Smooth muscle cell (in vitro differentiated cells): ENCODE results near the gene CCRL2. TPM values are rescaled to one million over a fixed set of nuclear protein-coding genes. Genes with fewer than 3 reads are reported as not detected.

Experiments used
- DNase-seq: peaks from one replicate; lab custom pipeline; 2025; ENCODE audit not compliant: unreplicated experiment; lab: John Stamatoyannopoulos, UW
- H2AFZ ChIP-seq: fragments of 200-600 bp; sonication (generic); 2 replicates; pipeline ENCODE4 v1.6.0; 2016; ENCODE audit warnings: antibody characterized with exemption, low read depth, mild to moderate bottlenecking
- H3F3A ChIP-seq: fragments of 200-600 bp; sonication (generic); 2 replicates; pipeline ENCODE4 v1.6.0; 2017; ENCODE audit warnings: antibody characterized with exemption, low read depth
- H3K27ac ChIP-seq: fragments of 200-600 bp; sonication (generic); 2 replicates; pipeline ENCODE4 v1.5.1; 2016; ENCODE audit warnings: low read depth, mild to moderate bottlenecking
- H3K27me3 ChIP-seq: fragments of 200-600 bp; sonication (generic); 2 replicates; pipeline ENCODE4 v1.6.1; 2016; ENCODE audit warnings: low read depth, mild to moderate bottlenecking
- H3K36me3 ChIP-seq: fragments of 200-600 bp; sonication (generic); 2 replicates; pipeline ENCODE4 v1.5.1; 2016; ENCODE audit warnings: low read depth
- H3K4me1 ChIP-seq: fragments of 200-600 bp; sonication (generic); 2 replicates; pipeline ENCODE4 v1.5.1; 2016; ENCODE audit warnings: low read depth
- H3K4me2 ChIP-seq: fragments of 200-600 bp; sonication (generic); 2 replicates; pipeline ENCODE4 v1.6.0; 2016; ENCODE audit warnings: mild to moderate bottlenecking
- H3K4me3 ChIP-seq: fragments of 200-600 bp; sonication (generic); 2 replicates; pipeline ENCODE4 v1.5.1; 2016; ENCODE audit warnings: mild to moderate bottlenecking
- H3K79me2 ChIP-seq: fragments of 200-600 bp; sonication (generic); 2 replicates; pipeline ENCODE4 v1.6.0; 2016; ENCODE audit warnings: low read depth, mild to moderate bottlenecking
- H3K9ac ChIP-seq: fragments of 200-600 bp; sonication (generic); 2 replicates; pipeline ENCODE4 v1.6.0; 2016; ENCODE audit warnings: low read depth
- H3K9me3 ChIP-seq: fragments of 200-600 bp; sonication (generic); replicated peaks from 2 replicates; pipeline ENCODE4 v1.5.1; 2016; ENCODE audit warnings: low read depth
- H4K20me1 ChIP-seq: fragments of 200-600 bp; sonication (generic); 2 replicates; pipeline ENCODE4 v1.6.0; 2016; ENCODE audit warnings: low read depth
- CTCF ChIP-seq: fragments of 200-600 bp; sonication (generic); IDR thresholded peaks from 2 replicates; pipeline ENCODE4 v1.5.1; 2017; ENCODE audit warnings: borderline replicate concordance, mild to moderate bottlenecking, antibody characterized with exemption; ENCODE audit not compliant: insufficient read depth, poor library complexity, severe bottlenecking
- WGBS: methylation state at CpG from one replicate; pipeline ENCODE4 v1.1.7; 2016; ENCODE audit warnings: low lambda C conversion rate; 5-methylcytosine and 5-hydroxymethylcytosine counted together
- polyA plus RNA-seq: library from polyadenylated mRNA; unstranded; fragments of >200 nt; fragmentation: Nextera tagmentation; extraction: Ambion mirVana; gene quantifications from 2 replicates; pipeline ENCODE4 v1.2.1, GENCODE V29; 2016
- total RNA-seq: library from RNA; depleted of rRNA; stranded (reverse); fragments of >200 nt; gene quantifications from 2 replicates; pipeline ENCODE4 v1.2.3, GENCODE V29; 2014

The CCRL2 gene
- total and polyA plus RNA-seq, 2 experiments from 2014 or later, result not detected

GRCh38 chr3:46395210-46395661 is 11.8 kb upstream of the CCRL2 start:
- H3K4me1 ChIP-seq, result no peaks in the 10 kb centered on the region
- H4K20me1 ChIP-seq, result peaks cover 7% of the 10 kb centered on the region
- DNase-seq, result no peak
- no peak overlapping the region for H3K4me3 ChIP-seq
- 73% methylated on average over 6 of the region's 6 CpGs for WGBS
- no peak overlapping the region for H3K27ac ChIP-seq
- H3K9me3 ChIP-seq, result no peaks in the 10 kb centered on the region
- H2AFZ ChIP-seq, result no peak overlapping the region
- H3K27me3 ChIP-seq, result peaks cover 68% of the 10 kb centered on the region
- TF ChIP-seq CTCF, result no peak
- no peaks in the 10 kb centered on the region for H3F3A ChIP-seq
- no peaks in the 10 kb centered on the region for H3K79me2 ChIP-seq
- no peak overlapping the region for H3K9ac ChIP-seq
- peak overlapping the region; percentile 6 for H3K4me2 ChIP-seq
- H3K36me3 ChIP-seq, result no peaks in the 10 kb centered on the region

GRCh38 chr3:46395766-46396530 is 11.1 kb upstream of the CCRL2 start:
- WGBS, result 74% methylated on average over 6 of the region's 6 CpGs
- no peaks in the 10 kb centered on the region for H3K36me3 ChIP-seq
- H3K27me3 ChIP-seq, result peaks cover 67% of the 10 kb centered on the region
- H3F3A ChIP-seq, result peaks cover 2% of the 10 kb centered on the region
- DNase-seq, result no peak
- H3K4me2 ChIP-seq, result peak overlapping the region; percentile 6
- H3K79me2 ChIP-seq, result no peaks in the 10 kb centered on the region
- H3K9me3 ChIP-seq, result no peaks in the 10 kb centered on the region
- no peak overlapping the region for H3K4me3 ChIP-seq
- no peak overlapping the region for H2AFZ ChIP-seq
- H3K4me1 ChIP-seq, result no peaks in the 10 kb centered on the region
- no peak overlapping the region for H3K27ac ChIP-seq
- H3K9ac ChIP-seq, result no peak overlapping the region
- TF ChIP-seq CTCF, result no peak
- peaks cover 7% of the 10 kb centered on the region for H4K20me1 ChIP-seq

GRCh38 chr3:46397111-46397510 is 9.9 kb upstream of the CCRL2 start:
- TF ChIP-seq CTCF, result no peak
- H3K27me3 ChIP-seq, result peaks cover 66% of the 10 kb centered on the region
- no peaks in the 10 kb centered on the region for H3K79me2 ChIP-seq
- no peaks in the 10 kb centered on the region for H3K9me3 ChIP-seq
- H3K36me3 ChIP-seq, result no peaks in the 10 kb centered on the region
- no peak for DNase-seq
- H3K27ac ChIP-seq, result no peak overlapping the region
- H4K20me1 ChIP-seq, result peaks cover 7% of the 10 kb centered on the region
- H3K4me2 ChIP-seq, result no peak overlapping the region
- H3K9ac ChIP-seq, result no peak overlapping the region
- H3K4me1 ChIP-seq, result no peaks in the 10 kb centered on the region
- peaks cover 3% of the 10 kb centered on the region for H3F3A ChIP-seq
- no peak overlapping the region for H2AFZ ChIP-seq
- H3K4me3 ChIP-seq, result no peak overlapping the region
- WGBS, result 99% methylated on average over 7 of the region's 7 CpGs
